Measurements from ENCODE around the gene BMPR2.

DNA sequence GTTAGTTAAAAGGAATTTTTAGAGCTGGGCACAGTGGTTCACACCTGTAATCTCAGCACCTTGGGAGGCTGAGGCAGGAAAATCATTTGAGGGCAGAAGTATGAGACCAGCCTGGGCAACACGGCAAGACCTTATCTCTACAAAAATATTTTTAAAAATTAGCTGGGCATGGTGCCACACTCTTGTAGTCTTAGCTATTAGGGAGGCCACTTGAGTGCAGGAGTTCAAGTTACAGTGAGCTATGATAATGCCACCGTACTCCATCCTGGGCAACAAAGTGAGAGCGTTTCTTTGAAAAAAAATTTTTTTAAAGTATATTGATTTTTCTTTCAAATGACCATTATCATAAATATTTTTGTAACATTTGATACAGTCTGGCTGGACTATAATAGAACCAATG is 165.0 kb downstream of the BMPR2 start:
- TF ChIP-seq, protein P1, sequence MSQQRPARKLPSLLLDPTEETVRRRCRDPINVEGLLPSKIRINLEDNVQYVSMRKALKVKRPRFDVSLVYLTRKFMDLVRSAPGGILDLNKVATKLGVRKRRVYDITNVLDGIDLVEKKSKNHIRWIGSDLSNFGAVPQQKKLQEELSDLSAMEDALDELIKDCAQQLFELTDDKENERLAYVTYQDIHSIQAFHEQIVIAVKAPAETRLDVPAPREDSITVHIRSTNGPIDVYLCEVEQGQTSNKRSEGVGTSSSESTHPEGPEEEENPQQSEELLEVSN (IDR thresholded peaks at IDR 0.05): no peak
- TF ChIP-seq ZNF274 (IDR thresholded peaks at IDR 0.05; ENCODE audit: borderline replicate concordance, extremely low read depth, low read length): no peak
- no peak for TF ChIP-seq SAP30 (IDR thresholded peaks at IDR 0.05; ENCODE audit: insufficient read depth, insufficient replicate concordance, low read length)
